Measurements from ENCODE around the gene TMLHE.
"Not testable (repeated sequence)": the region's sequence is repeated elsewhere in the genome, so short reads cannot be mapped to it uniquely, and the experiment has no call there.

Gene TMLHE, protein sequence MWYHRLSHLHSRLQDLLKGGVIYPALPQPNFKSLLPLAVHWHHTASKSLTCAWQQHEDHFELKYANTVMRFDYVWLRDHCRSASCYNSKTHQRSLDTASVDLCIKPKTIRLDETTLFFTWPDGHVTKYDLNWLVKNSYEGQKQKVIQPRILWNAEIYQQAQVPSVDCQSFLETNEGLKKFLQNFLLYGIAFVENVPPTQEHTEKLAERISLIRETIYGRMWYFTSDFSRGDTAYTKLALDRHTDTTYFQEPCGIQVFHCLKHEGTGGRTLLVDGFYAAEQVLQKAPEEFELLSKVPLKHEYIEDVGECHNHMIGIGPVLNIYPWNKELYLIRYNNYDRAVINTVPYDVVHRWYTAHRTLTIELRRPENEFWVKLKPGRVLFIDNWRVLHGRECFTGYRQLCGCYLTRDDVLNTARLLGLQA

DNA sequence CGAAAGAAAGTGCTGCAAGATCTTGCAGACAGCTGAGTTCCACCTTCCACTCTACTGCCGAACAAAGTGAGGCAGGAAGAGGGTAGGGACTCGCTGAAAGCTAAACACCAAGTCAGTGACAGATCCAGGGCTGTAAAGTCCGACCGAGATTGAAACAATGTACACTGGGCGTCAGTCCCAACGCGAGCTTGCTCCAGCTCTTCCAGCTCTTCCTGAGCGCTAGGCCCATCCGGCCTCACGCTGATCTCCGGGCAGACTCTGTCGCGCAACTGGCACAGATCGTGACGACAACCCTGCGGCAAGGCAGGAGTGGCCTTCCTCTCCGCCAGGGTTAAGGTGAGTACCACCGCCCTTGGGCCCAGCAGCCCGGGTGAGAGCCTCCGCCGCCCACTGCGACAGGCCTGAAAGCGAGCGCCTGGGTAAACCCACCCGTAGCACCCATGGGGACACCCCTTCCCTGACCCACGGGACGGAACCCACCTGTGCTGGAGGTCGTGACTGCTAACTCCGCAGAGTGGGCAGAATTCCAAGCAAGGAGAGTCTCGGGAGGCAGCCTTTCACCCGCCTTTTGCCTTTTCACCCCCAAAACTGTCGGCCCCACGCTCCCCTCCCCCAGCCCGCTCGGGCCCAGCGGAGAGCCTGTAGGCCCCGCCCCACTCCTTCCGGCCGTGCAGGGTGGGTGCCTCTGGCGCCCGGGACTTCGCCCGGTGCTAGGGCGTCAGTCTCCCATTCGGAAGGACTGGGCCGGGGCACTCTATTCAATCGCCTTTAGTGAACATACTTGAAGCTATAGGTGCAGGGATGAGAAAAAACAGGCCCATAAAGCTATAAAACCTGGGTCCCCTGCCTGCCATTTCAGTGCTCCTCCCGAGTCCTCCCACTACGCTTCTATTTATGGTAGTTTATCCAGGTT is at the start of gene TMLHE, which contains the start of gene SPRY3:
TSS of gene TMLHE (minus strand) at position 641 of the 913 bp plus-strand sequence. CDS start 67,676 bp downstream, outside the sequence.
TSS of gene SPRY3 (plus strand) at position 275 of the 913 bp plus-strand sequence.
- Mint-ChIP-seq H3K36me3 (ENCODE audit: low read depth) (peaks cover 33% of the 10 kb centered on the region), H3K4me3 (peak within 1 kb of the TSS; percentile 92)
- TF ChIP-seq, protein P1, sequence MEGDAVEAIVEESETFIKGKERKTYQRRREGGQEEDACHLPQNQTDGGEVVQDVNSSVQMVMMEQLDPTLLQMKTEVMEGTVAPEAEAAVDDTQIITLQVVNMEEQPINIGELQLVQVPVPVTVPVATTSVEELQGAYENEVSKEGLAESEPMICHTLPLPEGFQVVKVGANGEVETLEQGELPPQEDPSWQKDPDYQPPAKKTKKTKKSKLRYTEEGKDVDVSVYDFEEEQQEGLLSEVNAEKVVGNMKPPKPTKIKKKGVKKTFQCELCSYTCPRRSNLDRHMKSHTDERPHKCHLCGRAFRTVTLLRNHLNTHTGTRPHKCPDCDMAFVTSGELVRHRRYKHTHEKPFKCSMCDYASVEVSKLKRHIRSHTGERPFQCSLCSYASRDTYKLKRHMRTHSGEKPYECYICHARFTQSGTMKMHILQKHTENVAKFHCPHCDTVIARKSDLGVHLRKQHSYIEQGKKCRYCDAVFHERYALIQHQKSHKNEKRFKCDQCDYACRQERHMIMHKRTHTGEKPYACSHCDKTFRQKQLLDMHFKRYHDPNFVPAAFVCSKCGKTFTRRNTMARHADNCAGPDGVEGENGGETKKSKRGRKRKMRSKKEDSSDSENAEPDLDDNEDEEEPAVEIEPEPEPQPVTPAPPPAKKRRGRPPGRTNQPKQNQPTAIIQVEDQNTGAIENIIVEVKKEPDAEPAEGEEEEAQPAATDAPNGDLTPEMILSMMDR (IDR thresholded peaks at IDR 0.05), result no peak

DNA sequence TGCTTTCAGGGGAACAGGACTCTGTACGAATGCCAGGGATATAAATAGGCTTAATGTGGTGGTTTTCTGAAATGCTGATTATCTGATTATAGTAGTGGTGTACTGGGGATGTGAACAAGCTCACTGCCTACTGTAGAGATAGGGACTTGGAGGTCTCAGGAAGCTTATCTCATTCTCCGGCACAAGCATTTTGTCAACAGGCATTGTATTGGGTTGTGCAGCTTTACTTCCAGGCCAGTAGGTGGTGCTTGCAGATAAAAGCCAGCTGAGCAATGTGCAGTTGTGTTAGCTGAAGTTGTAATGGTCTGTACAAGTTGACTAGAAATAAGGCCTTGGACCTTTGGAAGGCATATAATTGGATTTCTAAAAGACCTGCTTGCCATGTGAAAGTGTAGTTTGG is 49.5 kb upstream of the TMLHE start:
- TF ChIP-seq, protein P1 (IDR thresholded peaks at IDR 0.05), result no peak
- H3K4me3 Mint-ChIP-seq, result no peak overlapping the region
- peaks cover 71% of the 10 kb centered on the region for H3K9me3 Mint-ChIP-seq
- H3K27me3 Mint-ChIP-seq (ENCODE audit: low read depth, poor library complexity), result no peaks in the 10 kb centered on the region
- no peak for DNase-seq
- H3K36me3 Mint-ChIP-seq (ENCODE audit: low read depth), result peaks cover 31% of the 10 kb centered on the region
- no peak overlapping the region for H3K27ac Mint-ChIP-seq
- no peaks in the 10 kb centered on the region for H3K4me1 Mint-ChIP-seq

More for the DNA sequence above, at the start of gene TMLHE, which contains the start of gene SPRY3:
- Mint-ChIP-seq H3K9me3 (peaks cover 57% of the 10 kb centered on the region), H3K4me1 (peaks cover 9% of the 10 kb centered on the region), H3K27me3 (ENCODE audit: low read depth, poor library complexity) (peaks cover 3% of the 10 kb centered on the region), H3K27ac (peak within 1 kb of the TSS; percentile 85)
- peak; percentile 59 for DNase-seq

DNA sequence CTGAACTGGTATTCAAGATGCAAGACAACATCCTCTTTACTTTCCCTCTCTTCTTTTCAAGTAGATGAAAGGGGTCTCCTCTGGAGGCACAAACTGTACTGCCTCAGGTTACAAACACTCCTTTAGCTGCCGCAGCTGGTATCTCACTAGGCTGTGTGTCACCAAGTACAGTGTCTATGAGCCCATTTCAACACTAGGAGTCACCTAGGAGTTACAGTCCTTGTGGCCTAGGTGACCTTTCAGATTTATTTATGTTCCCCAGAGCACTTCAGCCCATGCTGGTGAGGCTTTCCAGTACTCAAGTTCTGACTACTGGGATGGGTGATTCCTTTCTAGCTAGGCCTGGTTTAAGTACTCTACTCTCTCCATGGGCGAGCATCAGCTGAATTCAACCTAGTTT is 32.4 kb upstream of the TMLHE start:
- H3K27ac Mint-ChIP-seq, result no peak overlapping the region
- peaks cover 2% of the 10 kb centered on the region for H3K27me3 Mint-ChIP-seq (ENCODE audit: low read depth, poor library complexity)
- peaks cover 16% of the 10 kb centered on the region for H3K4me1 Mint-ChIP-seq
- H3K4me3 Mint-ChIP-seq, result no peak overlapping the region
- H3K36me3 Mint-ChIP-seq (ENCODE audit: low read depth), result peaks cover 19% of the 10 kb centered on the region
- DNase-seq, result no peak
- H3K9me3 Mint-ChIP-seq, result peaks cover 75% of the 10 kb centered on the region
- TF ChIP-seq, protein P1 (IDR thresholded peaks at IDR 0.05), result no peak

DNA sequence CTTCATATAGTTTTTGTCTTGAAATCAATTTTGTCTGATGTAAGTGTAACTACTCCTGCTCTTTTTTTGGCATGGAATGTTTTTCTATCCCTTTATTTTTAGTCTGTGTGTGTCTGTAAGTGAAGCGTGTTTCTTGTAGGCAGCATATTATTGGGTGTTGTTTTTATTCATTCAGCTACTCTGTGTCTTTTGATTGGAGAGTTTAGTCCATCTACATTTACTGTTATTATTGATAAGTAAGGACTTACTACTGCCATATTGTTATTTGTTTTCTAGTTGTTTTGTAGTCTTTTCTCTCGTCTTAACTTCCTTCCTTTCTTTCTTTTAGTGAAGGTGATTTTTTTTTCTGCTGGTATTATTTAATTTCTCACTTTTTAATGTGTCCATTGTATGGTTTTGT is 30.5 kb upstream of the TMLHE start:
- Mint-ChIP-seq H3K9me3 (peaks cover 58% of the 10 kb centered on the region), H3K36me3 (ENCODE audit: low read depth) (peaks cover 19% of the 10 kb centered on the region), H3K4me1 (peaks cover 16% of the 10 kb centered on the region), H3K4me3 (peak overlapping the region; percentile 70), H3K27me3 (ENCODE audit: low read depth, poor library complexity) (peaks cover 2% of the 10 kb centered on the region), H3K27ac (no peak overlapping the region)
- no peak for DNase-seq
- TF ChIP-seq, protein P1 (IDR thresholded peaks at IDR 0.05), result no peak

DNA sequence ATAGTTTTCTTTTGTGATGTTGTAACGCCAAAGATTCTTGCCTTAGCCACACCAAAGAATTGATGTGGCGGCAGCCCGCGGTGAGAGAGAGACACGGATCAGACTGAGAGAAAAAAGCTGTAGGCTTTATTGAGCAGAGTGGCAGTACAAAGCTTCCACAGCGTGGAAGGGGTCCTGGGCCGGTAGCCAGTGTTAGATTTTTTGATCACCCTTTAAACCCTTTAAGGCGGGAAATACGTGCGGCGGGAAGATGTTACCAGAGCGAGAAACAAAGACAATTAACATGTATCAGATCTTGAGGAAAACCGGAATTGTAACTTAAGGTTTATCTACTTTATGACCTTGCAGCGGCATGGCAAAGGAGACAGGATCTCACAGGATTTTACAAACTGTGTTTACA is 28.6 kb upstream of the TMLHE start:
- DNase-seq; H3K27me3 Mint-ChIP-seq (ENCODE audit: low read depth, poor library complexity): not testable (repeated sequence)
- H3K27ac Mint-ChIP-seq, result peak overlapping the region; percentile 68
- H3K4me3 Mint-ChIP-seq, result peak overlapping the region; percentile 81
- H3K4me1 Mint-ChIP-seq, result peaks cover 20% of the 10 kb centered on the region
- peaks cover 41% of the 10 kb centered on the region for H3K9me3 Mint-ChIP-seq
- peaks cover 12% of the 10 kb centered on the region for H3K36me3 Mint-ChIP-seq (ENCODE audit: low read depth)

DNA sequence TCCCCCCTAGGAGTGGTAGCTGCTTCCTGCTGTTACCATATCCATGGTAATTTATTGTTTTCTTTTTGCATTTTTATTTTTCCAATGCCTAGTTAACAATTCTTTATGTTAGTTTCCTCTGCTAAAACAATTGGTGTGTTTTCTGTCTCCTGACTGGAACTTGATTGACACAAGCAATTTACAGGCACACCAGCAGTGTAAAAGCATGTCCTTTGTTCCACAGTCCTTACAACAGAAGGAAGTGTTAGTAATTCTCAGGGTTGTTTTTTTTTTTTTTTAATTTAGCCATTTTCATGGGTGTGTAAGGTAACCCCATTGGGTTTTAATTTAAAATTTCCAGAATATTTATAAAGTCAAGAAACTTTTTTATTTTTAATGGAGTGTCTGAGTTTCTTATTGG is 25.0 kb upstream of the TMLHE start:
- no peaks in the 10 kb centered on the region for H3K36me3 Mint-ChIP-seq (ENCODE audit: low read depth)
- no peaks in the 10 kb centered on the region for H3K27me3 Mint-ChIP-seq (ENCODE audit: low read depth, poor library complexity)
- DNase-seq, result no peak
- peaks cover 26% of the 10 kb centered on the region for H3K9me3 Mint-ChIP-seq
- peaks cover 17% of the 10 kb centered on the region for H3K4me1 Mint-ChIP-seq
- no peak overlapping the region for H3K27ac Mint-ChIP-seq
- TF ChIP-seq, protein P1 (IDR thresholded peaks at IDR 0.05), result no peak
- H3K4me3 Mint-ChIP-seq, result no peak overlapping the region

DNA sequence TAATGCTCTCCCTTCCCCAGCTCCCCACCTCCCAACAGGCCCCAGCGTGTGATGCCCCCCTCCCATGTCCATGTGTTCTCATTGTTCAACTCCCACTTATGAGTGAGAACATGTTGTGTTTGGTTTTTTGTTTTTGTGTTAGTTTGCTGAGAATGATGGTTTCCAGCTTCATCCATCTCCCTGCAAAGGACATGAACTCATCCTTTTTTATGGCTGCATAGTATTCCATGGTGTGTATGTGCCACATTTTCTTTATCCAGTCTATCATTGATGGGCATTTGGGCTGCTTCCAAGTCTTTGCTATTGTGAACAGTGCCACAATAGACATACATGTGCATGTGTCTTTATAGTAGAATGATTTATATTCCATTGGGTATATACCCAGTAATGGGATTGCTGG is 22.3 kb upstream of the TMLHE start:
- H3K4me3 Mint-ChIP-seq; H3K36me3 Mint-ChIP-seq (ENCODE audit: low read depth): not testable (repeated sequence)

More for the DNA sequence above, 22.3 kb upstream of the TMLHE start:
- not testable (repeated sequence) for DNase-seq; H3K27ac Mint-ChIP-seq; H3K4me1 Mint-ChIP-seq; H3K27me3 Mint-ChIP-seq (ENCODE audit: low read depth, poor library complexity)
- peaks cover 37% of the 10 kb centered on the region for H3K9me3 Mint-ChIP-seq

Measured in nephron progenitor cell (in vitro differentiated cells).